HG03159 (cell line): ENCODE data around the gene NDUFB10.
A peak's percentile ranks its signal among the peaks of the same experiment; 100 is the strongest.

Experiments
- ATAC-seq: cut with Tn5 transposase; IDR thresholded peaks from one replicate; pipeline ENCODE4 v1.9.1; 2021; ENCODE audit warnings: mild to moderate bottlenecking, moderate library complexity; ENCODE audit not compliant: unreplicated experiment

NDUFB10 gene

GRCh38 chr16:1982013-1982433 lies 22.7 kb downstream of the NDUFB10 start:
- no peak for ATAC-seq

- no peak for ATAC-seq
Observed at GRCh38 chr16:1982991-1983543, 23.7 kb downstream of the NDUFB10 start.

- peak; percentile 52 for ATAC-seq
Observed at GRCh38 chr16:1983544-1984346, 24.4 kb downstream of the NDUFB10 start, which contains the start of gene GFER. Gene GFER, plus strand, starts transcription at chr16:1984193. Its CDS starts 26 bp downstream, at chr16:1984219.

- peak; percentile 8 for ATAC-seq
Observed at GRCh38 chr16:1984347-1985225, 25.2 kb downstream of the NDUFB10 start.

- ATAC-seq = no peak
Observed at GRCh38 chr16:1985466-1986150, 26.3 kb downstream of the NDUFB10 start.

- ATAC-seq = no peak
Observed at GRCh38 chr16:1987198-1987597, 27.9 kb downstream of the NDUFB10 start.

GRCh38 chr16:1989209-1990100 lies 30.1 kb downstream of the NDUFB10 start, which contains the start of gene SYNGR3:
Gene SYNGR3, plus strand, starts transcription at chr16:1989970. Its CDS starts 133 bp downstream, at chr16:1990103.
- no peak for ATAC-seq

GRCh38 chr16:1990101-1990350 lies 30.7 kb downstream of the NDUFB10 start:
- ATAC-seq = no peak

GRCh38 chr16:1990351-1991134 lies 31.2 kb downstream of the NDUFB10 start:
- peak; percentile 4 for ATAC-seq

GRCh38 chr16:1991135-1991551 lies 31.8 kb downstream of the NDUFB10 start:
- peak; percentile 36 for ATAC-seq

GRCh38 chr16:1991588-1991947 lies 32.2 kb downstream of the NDUFB10 start:
- ATAC-seq = no peak

- peak; percentile 42 for ATAC-seq
Observed at GRCh38 chr16:1991948-1992703, 32.8 kb downstream of the NDUFB10 start.

- no peak for ATAC-seq
Observed at GRCh38 chr16:1992704-1993317, 33.5 kb downstream of the NDUFB10 start.

- ATAC-seq = no peak
Observed at GRCh38 chr16:1993731-1994131, 34.4 kb downstream of the NDUFB10 start.

GRCh38 chr16:1997494-1998359 lies 38.4 kb downstream of the NDUFB10 start:
- ATAC-seq = no peak

GRCh38 chr16:1998360-1998835 lies 39.1 kb downstream of the NDUFB10 start:
- ATAC-seq = no peak
